Measurements from ENCODE around the gene ATXN1. TPM values are rescaled to one million over a fixed set of nuclear protein-coding genes. Genes with fewer than 3 reads are reported as not detected.
A peak's percentile ranks its signal among the peaks of the same experiment; 100 is the strongest.

The ATXN1 gene
- total RNA-seq, 2 experiments from 2014 or later = 34.1 to 36.7 TPM

GRCh38 chr6:16725145-16725864, 36.0 kb downstream of the ATXN1 start:
- ChIA-PET POLR2A (interaction anchor here (0.7 to 1.4 kb wide), 2 partner anchors 9 to 37 kb away, joined by 3 read pairs; no protein-coding TSS in a partner anchor), CTCF (interaction anchor here (0.6 to 1.7 kb wide), 3 partner anchors 9 to 126 kb away, joined by 3 to 4 read pairs (median 3); no protein-coding TSS in a partner anchor)
- intact Hi-C loops (cut with micrococcal nuclease) = no loop called here
- H3K36me3 Mint-ChIP-seq = peaks cover 2% of the 10 kb centered on the region
- DNase-seq = no peak
- no peak overlapping the region for H3K4me3 Mint-ChIP-seq
- H3K27me3 Mint-ChIP-seq = no peaks in the 10 kb centered on the region
- peaks cover 65% of the 10 kb centered on the region for H3K4me1 Mint-ChIP-seq (ENCODE audit: low read depth)
- no peaks in the 10 kb centered on the region for H3K9me3 Mint-ChIP-seq
- H3K27ac Mint-ChIP-seq = peak overlapping the region; percentile 4

GRCh38 chr6:16723826-16724225, 37.4 kb downstream of the ATXN1 start:
- DNase-seq = no peak
- H3K4me1 Mint-ChIP-seq (ENCODE audit: low read depth) = peaks cover 59% of the 10 kb centered on the region
- intact Hi-C loops (cut with micrococcal nuclease) = loop anchor here (1.0 kb wide), 1 partner anchor 11 kb away; no protein-coding TSS in a partner anchor

GRCh38 chr6:16723402-16723801, 37.9 kb downstream of the ATXN1 start:
- peaks cover 2% of the 10 kb centered on the region for H3K36me3 Mint-ChIP-seq
- no peaks in the 10 kb centered on the region for H3K27me3 Mint-ChIP-seq
- H3K4me1 Mint-ChIP-seq (ENCODE audit: low read depth) = peaks cover 58% of the 10 kb centered on the region
- DNase-seq = no peak
- ChIA-PET CTCF (interaction anchor here (1.1 kb wide), 1 partner anchor 11 kb away, joined by 3 read pairs; no protein-coding TSS in a partner anchor), POLR2A (interaction anchor here (0.9 to 1.6 kb wide), 2 partner anchors 17 to 24 kb away, joined by 3 to 4 read pairs; no protein-coding TSS in a partner anchor)
- intact Hi-C loops (cut with micrococcal nuclease) = no loop called here
- H3K27ac Mint-ChIP-seq = no peak overlapping the region
- H3K4me3 Mint-ChIP-seq = no peak overlapping the region
- H3K9me3 Mint-ChIP-seq = no peaks in the 10 kb centered on the region

More at GRCh38 chr6:16723826-16724225, 37.4 kb downstream of the ATXN1 start:
- no peaks in the 10 kb centered on the region for H3K27me3 Mint-ChIP-seq
- no peaks in the 10 kb centered on the region for H3K9me3 Mint-ChIP-seq
- peaks cover 2% of the 10 kb centered on the region for H3K36me3 Mint-ChIP-seq
- CTCF ChIA-PET = interaction anchor here (1.1 kb wide), 1 partner anchor 11 kb away, joined by 3 read pairs; no protein-coding TSS in a partner anchor
- no peak overlapping the region for H3K27ac Mint-ChIP-seq
- no peak overlapping the region for H3K4me3 Mint-ChIP-seq
- POLR2A ChIA-PET = interaction anchor here (0.9 kb wide), 1 partner anchor 25 kb away, joined by 3 read pairs; no protein-coding TSS in a partner anchor

- H3K9me3 Mint-ChIP-seq = no peaks in the 10 kb centered on the region
- intact Hi-C loops (cut with micrococcal nuclease) = no loop called here
- no peak overlapping the region for H3K27ac Mint-ChIP-seq
- ChIA-PET POLR2A (interaction anchor here (1.6 kb wide), 1 partner anchor 18 kb away, joined by 4 read pairs; no protein-coding TSS in a partner anchor), CTCF (no interaction called here)
- no peak for DNase-seq
- peaks cover 58% of the 10 kb centered on the region for H3K4me1 Mint-ChIP-seq (ENCODE audit: low read depth)
- no peak overlapping the region for H3K4me3 Mint-ChIP-seq
- no peaks in the 10 kb centered on the region for H3K27me3 Mint-ChIP-seq
- peaks cover 2% of the 10 kb centered on the region for H3K36me3 Mint-ChIP-seq
Measured at GRCh38 chr6:16722630-16723029, 38.6 kb downstream of the ATXN1 start.

- Mint-ChIP-seq H3K4me1 (ENCODE audit: low read depth) (peaks cover 60% of the 10 kb centered on the region), H3K27me3 (no peaks in the 10 kb centered on the region), H3K4me3 (no peak overlapping the region), H3K27ac (no peak overlapping the region), H3K9me3 (no peaks in the 10 kb centered on the region), H3K36me3 (peaks cover 4% of the 10 kb centered on the region)
- intact Hi-C loops (cut with micrococcal nuclease) = no loop called here
- ChIA-PET CTCF (interaction anchor here (1.0 kb wide), 1 partner anchor 49 kb away, joined by 3 read pairs; no protein-coding TSS in a partner anchor), POLR2A (interaction anchor here (1.6 kb wide), 1 partner anchor 19 kb away, joined by 4 read pairs; no protein-coding TSS in a partner anchor)
- DNase-seq = no peak
Measured at GRCh38 chr6:16721977-16722376, 39.3 kb downstream of the ATXN1 start.

GRCh38 chr6:16720861-16721260, 40.4 kb downstream of the ATXN1 start:
- Mint-ChIP-seq H3K27me3 (no peaks in the 10 kb centered on the region), H3K9me3 (no peaks in the 10 kb centered on the region), H3K36me3 (peaks cover 4% of the 10 kb centered on the region), H3K27ac (no peak overlapping the region), H3K4me1 (ENCODE audit: low read depth) (peaks cover 62% of the 10 kb centered on the region), H3K4me3 (no peak overlapping the region)
- intact Hi-C loops (cut with micrococcal nuclease) = no loop called here
- ChIA-PET CTCF (interaction anchor here (1.0 kb wide), 1 partner anchor 50 kb away, joined by 3 read pairs; no protein-coding TSS in a partner anchor), POLR2A (no interaction called here)
- no peak for DNase-seq

- CTCF ChIA-PET = interaction anchor here (0.8 to 0.9 kb wide), 2 partner anchors 44 to 402 kb away, joined by 3 to 4 read pairs; no protein-coding TSS in a partner anchor
- Mint-ChIP-seq H3K36me3 (peaks cover 4% of the 10 kb centered on the region), H3K4me3 (no peak overlapping the region), H3K4me1 (ENCODE audit: low read depth) (peaks cover 58% of the 10 kb centered on the region), H3K9me3 (no peaks in the 10 kb centered on the region), H3K27ac (no peak overlapping the region), H3K27me3 (no peaks in the 10 kb centered on the region)
- POLR2A ChIA-PET = interaction anchor here (0.6 kb wide), 1 partner anchor 79 kb away, joined by 3 read pairs; no protein-coding TSS in a partner anchor
- intact Hi-C loops (cut with micrococcal nuclease) = no loop called here
- no peak for DNase-seq
Measured at GRCh38 chr6:16719488-16719887, 41.8 kb downstream of the ATXN1 start.

- H3K27ac Mint-ChIP-seq = no peak overlapping the region
- intact Hi-C loops (cut with micrococcal nuclease) = no loop called here
Measured at GRCh38 chr6:16718356-16718755, 42.9 kb downstream of the ATXN1 start.

GRCh38 chr6:16717275-16717942, 43.9 kb downstream of the ATXN1 start:
- H3K27me3 Mint-ChIP-seq = no peaks in the 10 kb centered on the region
- ChIA-PET CTCF (interaction anchor here (1.1 kb wide), 1 partner anchor 46 kb away, joined by 3 read pairs; no protein-coding TSS in a partner anchor), POLR2A (interaction anchor here (1.0 to 1.3 kb wide), 3 partner anchors 12 to 44 kb away, joined by 3 to 5 read pairs (median 3); no protein-coding TSS in a partner anchor)
- H3K4me3 Mint-ChIP-seq = no peak overlapping the region
- DNase-seq = no peak
- no peaks in the 10 kb centered on the region for H3K9me3 Mint-ChIP-seq
- H3K27ac Mint-ChIP-seq = peak overlapping the region; percentile 20
- peaks cover 2% of the 10 kb centered on the region for H3K36me3 Mint-ChIP-seq
- H3K4me1 Mint-ChIP-seq (ENCODE audit: low read depth) = peaks cover 62% of the 10 kb centered on the region
- intact Hi-C loops (cut with micrococcal nuclease) = no loop called here

More at GRCh38 chr6:16718356-16718755, 42.9 kb downstream of the ATXN1 start:
- no peaks in the 10 kb centered on the region for H3K27me3 Mint-ChIP-seq
- no peaks in the 10 kb centered on the region for H3K9me3 Mint-ChIP-seq
- no peak for DNase-seq
- no peak overlapping the region for H3K4me3 Mint-ChIP-seq
- ChIA-PET POLR2A (interaction anchor here (1.1 kb wide), 1 partner anchor 43 kb away, joined by 3 read pairs; no protein-coding TSS in a partner anchor), CTCF (interaction anchor here (0.8 to 1.1 kb wide), 2 partner anchors 45 to 401 kb away, joined by 3 to 4 read pairs; no protein-coding TSS in a partner anchor)
- H3K36me3 Mint-ChIP-seq = peaks cover 4% of the 10 kb centered on the region
- peaks cover 58% of the 10 kb centered on the region for H3K4me1 Mint-ChIP-seq (ENCODE audit: low read depth)

GRCh38 chr6:16716321-16716858, 44.9 kb downstream of the ATXN1 start:
- POLR2A ChIA-PET = interaction anchor here (0.7 to 1.7 kb wide), 4 partner anchors 9 to 45 kb away, joined by 3 to 5 read pairs (median 5); partner anchors contain the start of gene ATXN1
- CTCF ChIA-PET = interaction anchor here (1.0 to 1.4 kb wide), 3 partner anchors 9 to 54 kb away, joined by 3 to 5 read pairs (median 4); no protein-coding TSS in a partner anchor
- Mint-ChIP-seq H3K36me3 (peaks cover 2% of the 10 kb centered on the region), H3K9me3 (no peaks in the 10 kb centered on the region), H3K27me3 (no peaks in the 10 kb centered on the region), H3K4me1 (ENCODE audit: low read depth) (peaks cover 70% of the 10 kb centered on the region), H3K27ac (no peak overlapping the region), H3K4me3 (no peak overlapping the region)
- intact Hi-C loops (cut with micrococcal nuclease) = no loop called here
- DNase-seq = no peak

- intact Hi-C loops (cut with micrococcal nuclease) = loop anchor here (1.0 to 5.0 kb wide), 5 partner anchors 11 to 994 kb away; partner anchors contain the start of gene NUP153
- peaks cover 71% of the 10 kb centered on the region for H3K4me1 Mint-ChIP-seq (ENCODE audit: low read depth)
- H3K27me3 Mint-ChIP-seq = no peaks in the 10 kb centered on the region
- CTCF ChIA-PET = interaction anchor here (1.0 to 2.6 kb wide), 6 partner anchors 12 to 203 kb away, joined by 3 to 19 read pairs (median 4); partner anchors contain the start of gene ATXN1
- no peaks in the 10 kb centered on the region for H3K9me3 Mint-ChIP-seq
- H3K4me3 Mint-ChIP-seq = no peak overlapping the region
- peak overlapping the region; percentile 92 for H3K27ac Mint-ChIP-seq
- POLR2A ChIA-PET = interaction anchor here (1.3 to 3.7 kb wide), 10 partner anchors 14 to 391 kb away, joined by 3 to 31 read pairs (median 5); partner anchors contain the start of gene ATXN1
- no peak for DNase-seq
- peaks cover 2% of the 10 kb centered on the region for H3K36me3 Mint-ChIP-seq
Measured at GRCh38 chr6:16713597-16713996, 47.7 kb downstream of the ATXN1 start.
